Lower leg skin (tissue), 4 donors: Measurements from ENCODE around the gene PARVG. TPM values are rescaled to one million over a fixed set of nuclear protein-coding genes. Genes with fewer than 3 reads are reported as not detected.
A peak's percentile ranks its signal among the peaks of the same experiment; 100 is the strongest.

ENCODE experiments used
- DNase-seq, 2 donors: peaks; one replicate each; pipeline ENCODE4 v3.0.0-alpha.2; 2019; ENCODE audit warnings: low spot score in 2 of 2
- H3K4me3 ChIP-seq: fragments of 200-600 bp; sonication (generic); 2 replicates; pipeline ENCODE4 v1.5.1; 2017; ENCODE audit warnings: mild to moderate bottlenecking, low read depth; ENCODE audit not compliant: poor library complexity, severe bottlenecking
- CTCF ChIP-seq, 3 donors: fragments of 450-650 bp; IDR thresholded peaks; one replicate each; pipeline ENCODE4 v1.5.1; 2016; ENCODE audit warnings: antibody characterized with exemption in 3 of 3, mild to moderate bottlenecking in 3 of 3, moderate library complexity in 2 of 3
- POLR2A ChIP-seq, 2 donors: fragments of 450-650 bp; IDR thresholded peaks; one replicate each; pipeline ENCODE4 v1.6.1; 2016 to 2017; ENCODE audit warnings: antibody characterized with exemption in 2 of 2, mild to moderate bottlenecking in 1 of 2, moderate library complexity in 1 of 2
- WGBS, 2 donors: methylation state at CpG; one replicate each; pipeline ENCODE4 v1.1.5; 2018; 5-methylcytosine and 5-hydroxymethylcytosine counted together
- intact Hi-C: fragments of 100-400 bp; cut with DNase I; formaldehyde crosslinking; loops from one replicate; pipeline ENCODE4 v1.15.0; 2023; ENCODE audit warnings: low total_unique reads
- total RNA-seq, 4 donors: library from RNA; depleted of rRNA; stranded (reverse); fragments of >200 nt; gene quantifications; one replicate each; pipeline ENCODE4 v1.1.0, GENCODE V29; 2016

PARVG gene
- total RNA-seq, 4 donors from 2014 or later, result 2.0 to 11.1 (median 4.5) TPM

DNA sequence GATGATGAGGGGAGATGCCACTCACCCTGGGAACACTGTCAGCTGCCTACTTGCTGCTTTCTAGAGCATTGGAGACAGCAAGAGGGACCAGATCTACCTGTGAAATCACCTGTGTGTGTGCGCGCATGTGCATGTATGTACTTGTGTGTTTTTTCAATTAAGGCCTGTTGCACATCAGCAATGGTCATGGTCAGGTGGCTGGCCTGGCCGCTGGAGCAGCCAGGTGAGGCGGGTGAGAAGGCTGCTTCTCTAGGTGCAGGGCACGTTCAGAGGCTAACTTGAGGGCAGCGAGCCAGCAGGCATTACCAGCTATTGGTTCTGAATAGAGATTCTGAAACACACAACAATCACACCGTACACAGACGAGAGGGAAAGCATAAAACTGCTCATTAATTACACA, 65.1 kb downstream of the PARVG start:
- 72 to 74% methylated on average over 8 of the region's 8 CpGs for WGBS, 2 donors
- no peak for DNase-seq
- TF ChIP-seq CTCF (IDR thresholded peaks at IDR 0.05) (no peak), POLR2A (IDR thresholded peaks at IDR 0.05) (no peak)
- H3K4me3 ChIP-seq, result no peak overlapping the region
- intact Hi-C loops, result no loop called here

GRCh38 chr22:44246615-44247326, 66.0 kb downstream of the PARVG start:
- 82 to 92% methylated on average over 6 to 8 of the region's 8 CpGs for WGBS, 2 donors
- H3K4me3 ChIP-seq, result no peak overlapping the region
- intact Hi-C loops, result no loop called here
- DNase-seq, result peak in 1 of 2 donors; percentile 52
- no peak for TF ChIP-seq POLR2A (IDR thresholded peaks at IDR 0.05)
- TF ChIP-seq CTCF (IDR thresholded peaks at IDR 0.05), result no peak

DNA sequence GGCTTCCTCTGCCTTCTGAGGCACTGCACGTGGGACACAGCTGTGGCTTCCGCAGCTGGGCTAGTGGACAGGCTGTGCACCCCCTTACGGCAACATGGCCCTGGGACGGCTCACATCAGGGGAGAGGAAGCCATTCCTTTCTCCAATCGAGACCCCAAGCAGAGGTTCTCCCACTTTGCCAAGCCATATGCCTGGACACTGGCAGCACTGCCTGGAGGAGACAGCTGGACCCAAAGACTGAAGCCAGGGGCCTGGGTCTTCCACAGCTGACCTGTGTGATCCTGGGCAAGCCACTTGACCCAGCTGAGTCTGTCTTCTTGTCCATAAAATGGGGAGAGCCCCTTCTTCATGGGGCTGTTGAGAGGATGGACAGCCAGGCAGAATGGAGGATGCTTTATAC, 66.6 kb downstream of the PARVG start:
- no peak for DNase-seq
- no peak overlapping the region for H3K4me3 ChIP-seq
- intact Hi-C loops, result no loop called here
- 84 to 85% methylated on average over 5 of the region's 5 CpGs for WGBS, 2 donors
- no peak for TF ChIP-seq POLR2A (IDR thresholded peaks at IDR 0.05)
- no peak for TF ChIP-seq CTCF (IDR thresholded peaks at IDR 0.05)

- no peak overlapping the region for H3K4me3 ChIP-seq
- DNase-seq, result peak in 1 of 2 donors; percentile 75
- intact Hi-C loops, result no loop called here
- WGBS, 2 donors, result 92 to 93% methylated on average over 25 of the region's 25 CpGs
- TF ChIP-seq POLR2A (IDR thresholded peaks at IDR 0.05) (no peak), CTCF (IDR thresholded peaks at IDR 0.05) (no peak)
Observed at GRCh38 chr22:44247923-44248892, 67.5 kb downstream of the PARVG start.

GRCh38 chr22:44248926-44249325, 68.2 kb downstream of the PARVG start:
- no peak for DNase-seq
- intact Hi-C loops, result no loop called here
- TF ChIP-seq CTCF (IDR thresholded peaks at IDR 0.05) (no peak), POLR2A (IDR thresholded peaks at IDR 0.05) (no peak)
- no peak overlapping the region for H3K4me3 ChIP-seq
- WGBS, 2 donors, result 94 to 95% methylated on average over 10 of the region's 10 CpGs
